Measurements from ENCODE around the gene NPIPB4.
"Not testable (repeated sequence)": the region's sequence is repeated elsewhere in the genome, so short reads cannot be mapped to it uniquely, and the experiment has no call there.

Gene NPIPB4

GRCh38 chr16:21857656-21858055 is at the start of gene NPIPB4:
TSS of gene NPIPB4 (minus strand) at chr16:21857756. CDS start at chr16:21857378, 378 bp downstream.
- H2AFZ ChIP-seq (ENCODE audit: low read depth); H3K27ac ChIP-seq; H3K4me2 ChIP-seq; H3K27me3 ChIP-seq (ENCODE audit: insufficient read depth, low read depth); H3K79me2 ChIP-seq (ENCODE audit: insufficient read depth, low read depth); H4K20me1 ChIP-seq (ENCODE audit: insufficient read depth); H3K36me3 ChIP-seq (ENCODE audit: insufficient read depth); H3K4me1 ChIP-seq (ENCODE audit: low read depth, poor library complexity, severe bottlenecking); H3K4me3 ChIP-seq (IDR thresholded peaks at IDR 0.05; ENCODE audit: insufficient read depth, low read depth, low read length); H3K9ac ChIP-seq: not testable (repeated sequence)

GRCh38 chr16:21898998-21899397 is 41.4 kb upstream of the NPIPB4 start:
- H3K27me3 ChIP-seq (ENCODE audit: insufficient read depth, low read depth); H3K9ac ChIP-seq: not testable (repeated sequence)

GRCh38 chr16:21881988-21882387 is 24.4 kb upstream of the NPIPB4 start:
- H3K36me3 ChIP-seq (ENCODE audit: insufficient read depth); H3K27me3 ChIP-seq (ENCODE audit: insufficient read depth, low read depth); H3K79me2 ChIP-seq (ENCODE audit: insufficient read depth, low read depth); H3K4me3 ChIP-seq (IDR thresholded peaks at IDR 0.05; ENCODE audit: insufficient read depth, low read depth, low read length); H3K4me1 ChIP-seq (ENCODE audit: low read depth, poor library complexity, severe bottlenecking); H4K20me1 ChIP-seq (ENCODE audit: insufficient read depth): not testable (repeated sequence)
- H3K9ac ChIP-seq, result peak overlapping the region; percentile 22; the same call in 1 of the 2 replicates
- peak overlapping the region; percentile 78; the same call in 1 of the 2 replicates for H2AFZ ChIP-seq (ENCODE audit: low read depth)
- H3K27ac ChIP-seq, result peak overlapping the region; percentile 26; the same call in 1 of the 2 replicates
- H3K4me2 ChIP-seq, result peak overlapping the region; percentile 60; the same call in 1 of the 2 replicates

More at GRCh38 chr16:21898998-21899397, 41.4 kb upstream of the NPIPB4 start:
- not testable (repeated sequence) for H3K4me2 ChIP-seq; H3K36me3 ChIP-seq (ENCODE audit: insufficient read depth); H3K27ac ChIP-seq; H3K4me1 ChIP-seq (ENCODE audit: low read depth, poor library complexity, severe bottlenecking); H3K79me2 ChIP-seq (ENCODE audit: insufficient read depth, low read depth); H2AFZ ChIP-seq (ENCODE audit: low read depth); H3K4me3 ChIP-seq (IDR thresholded peaks at IDR 0.05; ENCODE audit: insufficient read depth, low read depth, low read length); H4K20me1 ChIP-seq (ENCODE audit: insufficient read depth)

GRCh38 chr16:21837186-21837585 is 20.4 kb downstream of the NPIPB4 start:
- not testable (repeated sequence) for H3K4me1 ChIP-seq (ENCODE audit: low read depth, poor library complexity, severe bottlenecking); H2AFZ ChIP-seq (ENCODE audit: low read depth); H3K9ac ChIP-seq; H3K4me2 ChIP-seq; H3K36me3 ChIP-seq (ENCODE audit: insufficient read depth); H4K20me1 ChIP-seq (ENCODE audit: insufficient read depth); H3K27ac ChIP-seq; H3K27me3 ChIP-seq (ENCODE audit: insufficient read depth, low read depth); H3K79me2 ChIP-seq (ENCODE audit: insufficient read depth, low read depth); H3K4me3 ChIP-seq (IDR thresholded peaks at IDR 0.05; ENCODE audit: insufficient read depth, low read depth, low read length)

- not testable (repeated sequence) for H3K79me2 ChIP-seq (ENCODE audit: insufficient read depth, low read depth); H3K9ac ChIP-seq; H3K4me2 ChIP-seq; H3K27me3 ChIP-seq (ENCODE audit: insufficient read depth, low read depth); H4K20me1 ChIP-seq (ENCODE audit: insufficient read depth); H3K4me3 ChIP-seq (IDR thresholded peaks at IDR 0.05; ENCODE audit: insufficient read depth, low read depth, low read length); H3K36me3 ChIP-seq (ENCODE audit: insufficient read depth); H3K27ac ChIP-seq; H2AFZ ChIP-seq (ENCODE audit: low read depth); H3K4me1 ChIP-seq (ENCODE audit: low read depth, poor library complexity, severe bottlenecking)
Observed at GRCh38 chr16:21836334-21836733, 21.2 kb downstream of the NPIPB4 start.

- not testable (repeated sequence) for H3K9ac ChIP-seq; H2AFZ ChIP-seq (ENCODE audit: low read depth); H3K79me2 ChIP-seq (ENCODE audit: insufficient read depth, low read depth); H3K27me3 ChIP-seq (ENCODE audit: insufficient read depth, low read depth); H3K4me3 ChIP-seq (IDR thresholded peaks at IDR 0.05; ENCODE audit: insufficient read depth, low read depth, low read length); H3K4me2 ChIP-seq; H3K4me1 ChIP-seq (ENCODE audit: low read depth, poor library complexity, severe bottlenecking); H3K36me3 ChIP-seq (ENCODE audit: insufficient read depth); H3K27ac ChIP-seq; H4K20me1 ChIP-seq (ENCODE audit: insufficient read depth)
Observed at GRCh38 chr16:21835747-21836146, 21.8 kb downstream of the NPIPB4 start.

- not testable (repeated sequence) for H3K4me1 ChIP-seq (ENCODE audit: low read depth, poor library complexity, severe bottlenecking); H3K27ac ChIP-seq; H3K36me3 ChIP-seq (ENCODE audit: insufficient read depth); H3K4me2 ChIP-seq; H3K27me3 ChIP-seq (ENCODE audit: insufficient read depth, low read depth); H2AFZ ChIP-seq (ENCODE audit: low read depth); H3K9ac ChIP-seq; H3K4me3 ChIP-seq (IDR thresholded peaks at IDR 0.05; ENCODE audit: insufficient read depth, low read depth, low read length); H3K79me2 ChIP-seq (ENCODE audit: insufficient read depth, low read depth); H4K20me1 ChIP-seq (ENCODE audit: insufficient read depth)
Observed at GRCh38 chr16:21834211-21834610, 23.3 kb downstream of the NPIPB4 start.

- H2AFZ ChIP-seq (ENCODE audit: low read depth); H3K79me2 ChIP-seq (ENCODE audit: insufficient read depth, low read depth); H3K9ac ChIP-seq; H3K4me2 ChIP-seq; H3K27me3 ChIP-seq (ENCODE audit: insufficient read depth, low read depth); H3K36me3 ChIP-seq (ENCODE audit: insufficient read depth); H4K20me1 ChIP-seq (ENCODE audit: insufficient read depth); H3K4me3 ChIP-seq (IDR thresholded peaks at IDR 0.05; ENCODE audit: insufficient read depth, low read depth, low read length): not testable (repeated sequence)
- peaks cover 23% of the 10 kb centered on the region for H3K4me1 ChIP-seq (ENCODE audit: low read depth, poor library complexity, severe bottlenecking)
- H3K27ac ChIP-seq, result peak overlapping the region; percentile 32; the same call in 1 of the 2 replicates
Observed at GRCh38 chr16:21829929-21830328, 27.6 kb downstream of the NPIPB4 start.

GRCh38 chr16:21826067-21826706 is 31.4 kb downstream of the NPIPB4 start:
- peaks cover 23% of the 10 kb centered on the region for H3K4me1 ChIP-seq (ENCODE audit: low read depth, poor library complexity, severe bottlenecking)
- not testable (repeated sequence) for H3K79me2 ChIP-seq (ENCODE audit: insufficient read depth, low read depth); H3K9ac ChIP-seq; H2AFZ ChIP-seq (ENCODE audit: low read depth); H3K36me3 ChIP-seq (ENCODE audit: insufficient read depth); H3K27me3 ChIP-seq (ENCODE audit: insufficient read depth, low read depth); H3K27ac ChIP-seq; H4K20me1 ChIP-seq (ENCODE audit: insufficient read depth); H3K4me3 ChIP-seq (IDR thresholded peaks at IDR 0.05; ENCODE audit: insufficient read depth, low read depth, low read length); H3K4me2 ChIP-seq

- not testable (repeated sequence) for H3K9ac ChIP-seq; H3K79me2 ChIP-seq (ENCODE audit: insufficient read depth, low read depth)
Observed at GRCh38 chr16:21825526-21825925, 32.0 kb downstream of the NPIPB4 start.

More at GRCh38 chr16:21825526-21825925, 32.0 kb downstream of the NPIPB4 start:
- not testable (repeated sequence) for H3K4me2 ChIP-seq; H3K27me3 ChIP-seq (ENCODE audit: insufficient read depth, low read depth); H3K4me3 ChIP-seq (IDR thresholded peaks at IDR 0.05; ENCODE audit: insufficient read depth, low read depth, low read length); H3K36me3 ChIP-seq (ENCODE audit: insufficient read depth); H2AFZ ChIP-seq (ENCODE audit: low read depth); H3K27ac ChIP-seq; H4K20me1 ChIP-seq (ENCODE audit: insufficient read depth)
- H3K4me1 ChIP-seq (ENCODE audit: low read depth, poor library complexity, severe bottlenecking), result peaks cover 19% of the 10 kb centered on the region

Data from KMS-11 (cell line).